Transverse colon (tissue), 4 donors: Measurements from ENCODE around the gene CHD2. TPM values are rescaled to one million over a fixed set of nuclear protein-coding genes. Genes with fewer than 3 reads are reported as not detected.
"Not testable (repeated sequence)": the region's sequence is repeated elsewhere in the genome, so short reads cannot be mapped to it uniquely, and the experiment has no call there.

Experiments
- DNase-seq: peaks from one replicate; pipeline ENCODE4 v3.0.0-alpha.2; 2019
- H3K27ac ChIP-seq, 4 donors: fragments of 200-600 bp; sonication (generic); 2 replicates each; pipeline ENCODE4 v1.5.1; 2016 to 2018; ENCODE audit warnings: inconsistent platforms in 4 of 4
- H3K27me3 ChIP-seq: fragments of 200-600 bp; sonication (generic); 2 replicates; pipeline ENCODE4 v1.5.1; 2017; ENCODE audit warnings: inconsistent platforms
- H3K36me3 ChIP-seq, 4 donors: fragments of 200-600 bp; sonication (generic); 2 replicates each; pipeline ENCODE4 v1.5.1; 2017 to 2019; ENCODE audit warnings: inconsistent platforms in 4 of 4
- H3K4me1 ChIP-seq, 4 donors: fragments of 200-600 bp; sonication (generic); 2 replicates each; pipeline ENCODE4 v1.5.1; 2017 to 2020; ENCODE audit warnings: inconsistent platforms in 4 of 4
- H3K4me3 ChIP-seq, 4 donors: fragments of 200-600 bp; sonication (generic); 1 replicate in 1 of 4; 2 replicates in 3 of 4; pipeline versions ENCODE4 v1.5.1 to v1.6.1; 2017 to 2019; ENCODE audit warnings: inconsistent platforms in 4 of 4
- H3K9me3 ChIP-seq, 2 donors: fragments of 200-600 bp; sonication (generic); 2 replicates each; pipeline ENCODE4 v1.5.1; 2017 to 2019; ENCODE audit warnings: inconsistent platforms in 2 of 2
- EP300 ChIP-seq: sonication (generic); formaldehyde crosslinking; IDR thresholded peaks from one replicate; pipeline ENCODE4 v1.6.1; 2017; ENCODE audit warnings: antibody characterized with exemption, low read depth
- POLR2A ChIP-seq: fragments of 450-650 bp; IDR thresholded peaks from one replicate; pipeline ENCODE4 v1.6.1; 2016; ENCODE audit warnings: antibody characterized with exemption, mild to moderate bottlenecking, moderate library complexity
- POLR2AphosphoS5 ChIP-seq, 3 donors: sonication (generic); formaldehyde crosslinking; IDR thresholded peaks; one replicate each; pipeline ENCODE4 v1.6.1; 2016; ENCODE audit warnings: antibody characterized with exemption in 3 of 3
- WGBS, 2 donors: methylation state at CpG; one replicate each; pipeline ENCODE4 v1.1.5; 2018; ENCODE audit warnings: low coverage in 1 of 2; 5-methylcytosine and 5-hydroxymethylcytosine counted together
- in situ Hi-C, 4 donors: fragments of 200-750 bp; cut with MboI; loops; one replicate each; pipeline versions ENCODE4 v1.15.0 to v1.15.1; 2017; ENCODE audit warnings: low sequenced_read_pairs in 3 of 4, low pct_ligation_motif_present in 1 of 4, low pct_unique_long_range_greater_than_20kb in 1 of 4
- intact Hi-C: fragments of 100-400 bp; cut with DNase I; formaldehyde crosslinking; loops from one replicate; pipeline ENCODE4 v1.15.1; 2023; ENCODE audit warnings: low total_unique reads
- total RNA-seq, 4 donors: library from RNA; depleted of rRNA; stranded (reverse); fragments of >200 nt; gene quantifications; one replicate each; pipeline ENCODE4 v1.1.0, GENCODE V29; 2016
- TF ChIP-seq, protein P1 (sequence below), 5 experiments: fragments of 200-600 bp in 3 of 5; fragments of 450-650 bp in 2 of 5; sonication (generic) in 3 of 5; IDR thresholded peaks; 1 replicate in 2 of 5; 2 replicates in 3 of 5; pipeline ENCODE4 v1.5.1; 2016 to 2017; ENCODE audit warnings: antibody characterized with exemption in 5 of 5, inconsistent platforms in 3 of 5, mild to moderate bottlenecking in 2 of 5, moderate library complexity in 1 of 5

CHD2 gene
- total RNA-seq, 4 donors from 2014 or later = 90.5 to 190 (median 138) TPM

DNA sequence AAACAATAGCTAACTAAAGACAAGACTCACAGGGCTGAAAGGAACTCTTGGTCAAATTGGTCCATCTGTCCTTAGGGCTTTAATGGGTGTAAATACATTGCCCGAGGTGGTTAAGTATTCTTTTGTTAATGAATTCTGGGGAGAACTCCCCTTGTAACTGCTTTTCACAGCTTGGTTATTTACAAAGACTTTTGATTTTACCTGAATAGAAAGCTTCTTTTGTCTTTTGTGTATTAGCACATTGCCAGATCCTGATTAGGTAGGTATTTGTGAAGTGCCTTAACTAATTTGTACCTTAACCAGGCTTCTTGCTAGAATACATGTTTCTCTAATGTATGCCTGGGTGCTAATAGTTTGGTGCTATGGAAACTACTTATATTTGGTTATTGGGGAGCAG is 14.0 kb downstream of the CHD2 start:
- no peak for DNase-seq
- in situ Hi-C loops (loop anchor here in 1 of 4 donors (10.0 kb wide), 1 partner anchor 99 kb away; no protein-coding TSS in a partner anchor), intact Hi-C loops (no loop called here)
- WGBS, 2 donors = 34 to 38% methylated on average over 1 of the region's 1 CpG
- no peaks in the 10 kb centered on the region for H3K36me3 ChIP-seq
- H3K4me1 ChIP-seq = peaks cover 22 to 97% (median 75%) of the 10 kb centered on the region in 4 donors
- peak overlapping the region; percentile 81 to 99 (median 98) for H3K27ac ChIP-seq
- TF ChIP-seq, protein P1, sequence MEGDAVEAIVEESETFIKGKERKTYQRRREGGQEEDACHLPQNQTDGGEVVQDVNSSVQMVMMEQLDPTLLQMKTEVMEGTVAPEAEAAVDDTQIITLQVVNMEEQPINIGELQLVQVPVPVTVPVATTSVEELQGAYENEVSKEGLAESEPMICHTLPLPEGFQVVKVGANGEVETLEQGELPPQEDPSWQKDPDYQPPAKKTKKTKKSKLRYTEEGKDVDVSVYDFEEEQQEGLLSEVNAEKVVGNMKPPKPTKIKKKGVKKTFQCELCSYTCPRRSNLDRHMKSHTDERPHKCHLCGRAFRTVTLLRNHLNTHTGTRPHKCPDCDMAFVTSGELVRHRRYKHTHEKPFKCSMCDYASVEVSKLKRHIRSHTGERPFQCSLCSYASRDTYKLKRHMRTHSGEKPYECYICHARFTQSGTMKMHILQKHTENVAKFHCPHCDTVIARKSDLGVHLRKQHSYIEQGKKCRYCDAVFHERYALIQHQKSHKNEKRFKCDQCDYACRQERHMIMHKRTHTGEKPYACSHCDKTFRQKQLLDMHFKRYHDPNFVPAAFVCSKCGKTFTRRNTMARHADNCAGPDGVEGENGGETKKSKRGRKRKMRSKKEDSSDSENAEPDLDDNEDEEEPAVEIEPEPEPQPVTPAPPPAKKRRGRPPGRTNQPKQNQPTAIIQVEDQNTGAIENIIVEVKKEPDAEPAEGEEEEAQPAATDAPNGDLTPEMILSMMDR (IDR thresholded peaks at IDR 0.05) = no peak
- TF ChIP-seq POLR2AphosphoS5 (IDR thresholded peaks at IDR 0.05) (no peak), POLR2A (no peak), EP300 (no peak)
- H3K27me3 ChIP-seq = no peaks in the 10 kb centered on the region
- H3K9me3 ChIP-seq = no peaks in the 10 kb centered on the region
- H3K4me3 ChIP-seq = peak overlapping the region in 1 of 4 donors; percentile 14

DNA sequence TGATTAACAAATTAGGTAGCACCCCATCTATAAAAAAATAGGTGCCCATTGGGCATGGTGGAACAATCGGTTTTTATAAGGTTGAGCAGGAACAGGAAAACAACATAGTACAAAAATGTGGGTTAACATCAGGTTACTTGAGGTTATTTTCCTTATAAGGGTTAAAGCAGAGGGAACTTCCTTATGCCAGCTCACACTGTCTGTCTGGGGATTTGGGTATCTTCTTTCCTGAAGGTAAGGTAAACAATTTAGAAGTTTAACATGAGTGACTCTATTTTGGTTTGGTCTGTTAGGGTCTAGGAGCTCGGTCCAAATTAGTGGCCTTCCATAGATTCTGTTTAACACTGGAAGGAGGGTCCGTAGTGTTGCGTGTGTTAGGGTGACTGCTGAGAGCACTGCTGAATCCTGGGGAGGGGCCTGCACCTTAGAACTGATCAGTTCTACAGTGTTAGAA is 14.7 kb downstream of the CHD2 start:
- no peaks in the 10 kb centered on the region for H3K9me3 ChIP-seq
- peaks cover 20 to 97% (median 76%) of the 10 kb centered on the region in 4 donors for H3K4me1 ChIP-seq
- in situ Hi-C loops = loop anchor here in 1 of 4 donors (10.0 kb wide), 1 partner anchor 100 kb away; no protein-coding TSS in a partner anchor
- TF ChIP-seq POLR2AphosphoS5 (IDR thresholded peaks at IDR 0.05) (peak in 1 of 3 donors; percentile 23), POLR2A (no peak)
- DNase-seq = no peak
- peak overlapping the region in 1 of 4 donors; percentile 14 for H3K4me3 ChIP-seq
- no peaks in the 10 kb centered on the region for H3K27me3 ChIP-seq
- intact Hi-C loops = no loop called here
- WGBS, 2 donors = 47 to 50% methylated on average over 3 to 4 of the region's 4 CpGs
- H3K27ac ChIP-seq = peak overlapping the region; percentile 81 to 99 (median 98)
- H3K36me3 ChIP-seq = no peaks in the 10 kb centered on the region

DNA sequence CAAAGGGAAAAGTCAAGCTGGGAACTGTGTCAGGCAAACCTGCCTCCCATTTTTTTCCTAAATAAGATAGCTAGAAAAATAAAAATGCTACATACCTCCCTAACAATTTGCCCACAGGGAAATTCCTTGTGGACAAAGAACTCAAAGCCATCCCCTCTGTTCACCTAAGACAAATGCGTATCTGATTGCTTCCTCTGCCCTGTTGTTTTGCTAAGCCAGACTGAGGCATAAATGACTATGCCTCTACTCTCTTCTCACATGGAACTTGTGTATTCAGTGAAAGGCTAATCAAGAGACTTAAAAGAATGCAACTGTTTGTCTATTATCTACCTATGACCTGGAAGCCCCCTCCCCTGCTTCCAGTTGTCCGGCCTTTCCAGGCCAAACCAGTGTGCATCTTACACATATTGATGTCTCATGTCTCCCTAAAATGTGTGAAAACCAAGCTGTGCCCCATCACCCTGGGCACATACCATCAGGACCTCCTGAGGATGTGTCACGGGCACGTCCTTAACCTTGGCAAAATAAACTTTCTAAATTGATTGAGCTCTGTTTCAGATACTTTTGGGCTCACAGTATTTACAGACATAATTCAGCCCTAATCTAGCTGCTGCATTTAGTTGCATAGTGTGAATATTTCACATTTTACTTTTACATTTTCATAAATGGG is 15.8 kb downstream of the CHD2 start:
- in situ Hi-C loops = loop anchor here in 1 of 4 donors (10.0 kb wide), 1 partner anchor 101 kb away; no protein-coding TSS in a partner anchor
- Histone ChIP-seq H3K9me3 (no peaks in the 10 kb centered on the region), H3K27ac (peak overlapping the region; percentile 81 to 99 (median 98)), H3K4me1 (peaks cover 27 to 98% (median 79%) of the 10 kb centered on the region in 4 donors), H3K4me3 (no peak overlapping the region), H3K36me3 (no peaks in the 10 kb centered on the region), H3K27me3 (no peaks in the 10 kb centered on the region)
- intact Hi-C loops = no loop called here
- WGBS, 2 donors = 83 to 85% methylated on average over 1 to 4 of the region's 4 CpGs
- TF ChIP-seq, protein P1 (IDR thresholded peaks at IDR 0.05) = no peak
- TF ChIP-seq EP300 (no peak), POLR2A (no peak), POLR2AphosphoS5 (IDR thresholded peaks at IDR 0.05) (no peak)
- DNase-seq = no peak

DNA sequence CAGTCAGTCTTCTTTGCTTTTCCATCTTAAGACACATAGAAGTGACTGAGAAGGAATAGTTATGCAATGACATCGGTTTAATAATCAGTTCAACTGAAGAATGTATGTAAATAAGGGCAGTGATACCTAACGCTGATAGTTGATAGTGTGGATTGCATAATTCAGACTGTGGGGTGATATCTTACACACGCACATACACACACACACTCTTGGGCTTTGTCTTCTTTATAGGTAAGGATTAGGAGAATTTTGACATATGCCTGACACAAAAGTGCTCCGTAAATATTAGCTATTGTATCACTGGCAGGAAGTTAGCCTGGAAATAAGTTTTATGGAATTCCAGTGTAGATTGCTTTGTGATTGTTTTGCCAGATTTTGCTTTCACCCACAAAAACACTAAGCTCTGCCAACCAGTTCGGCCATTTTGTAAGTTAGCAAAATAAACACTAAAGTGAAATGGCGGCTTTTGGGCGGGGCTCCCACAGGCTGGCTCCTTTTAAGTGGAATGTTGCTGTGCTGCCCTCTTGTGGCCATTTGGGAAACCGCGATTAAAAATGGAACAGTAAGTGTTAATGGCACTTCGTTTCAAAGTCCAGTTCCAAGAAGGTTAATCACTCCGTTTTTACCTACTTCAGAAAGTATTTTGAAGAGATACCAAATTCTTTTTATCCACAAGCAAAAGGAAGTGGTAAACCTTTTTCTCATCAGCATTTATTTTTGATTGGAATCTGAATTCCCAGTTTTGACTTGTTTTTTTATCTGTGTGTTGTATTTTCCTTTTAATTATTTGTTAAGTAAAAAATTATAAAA is 17.7 kb downstream of the CHD2 start:
- TF ChIP-seq, protein P1 (IDR thresholded peaks at IDR 0.05) = peak; percentile 84 to 99 (median 92)
- TF ChIP-seq POLR2A (no peak), POLR2AphosphoS5 (IDR thresholded peaks at IDR 0.05) (peak; percentile 48 to 72 (median 69)), EP300 (no peak)
- H3K27me3 ChIP-seq = no peaks in the 10 kb centered on the region
- WGBS, 2 donors = 13 to 26% methylated on average over 9 to 11 of the region's 11 CpGs
- H3K36me3 ChIP-seq = no peaks in the 10 kb centered on the region
- H3K27ac ChIP-seq = peak overlapping the region; percentile 81 to 99 (median 98)
- no peaks in the 10 kb centered on the region for H3K9me3 ChIP-seq
- H3K4me1 ChIP-seq = peaks cover 43 to 98% (median 80%) of the 10 kb centered on the region in 4 donors
- intact Hi-C loops = loop anchor here (1.0 kb wide), 1 partner anchor 36 kb away; no protein-coding TSS in a partner anchor
- peak; percentile 98 for DNase-seq
- in situ Hi-C loops = loop anchor here in 1 of 4 donors (10.0 kb wide), 1 partner anchor 103 kb away; no protein-coding TSS in a partner anchor
- H3K4me3 ChIP-seq = peak overlapping the region in 1 of 4 donors; percentile 15

DNA sequence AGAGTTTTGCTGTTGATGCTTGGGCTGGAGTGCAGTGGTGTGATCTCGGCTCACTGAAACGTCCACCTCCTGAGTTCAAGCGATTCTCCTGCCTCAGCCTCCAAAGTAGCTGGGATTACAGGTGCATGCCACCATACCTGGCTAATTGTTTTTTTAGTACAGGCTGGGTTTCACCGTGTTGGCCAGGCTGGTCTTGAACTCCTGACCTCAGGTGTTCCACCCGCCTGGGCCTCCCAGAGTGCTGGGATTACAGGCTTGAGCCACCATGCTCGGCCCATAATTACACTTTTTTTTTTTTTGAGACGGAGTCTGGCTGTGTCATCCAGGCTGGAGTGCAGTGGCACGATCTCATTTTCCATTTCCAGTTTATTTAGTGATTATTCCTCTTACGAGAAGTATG is 18.8 kb downstream of the CHD2 start:
- DNase-seq, H3K9me3 ChIP-seq, H3K36me3 ChIP-seq, intact Hi-C loops, H3K27me3 ChIP-seq, H3K4me3 ChIP-seq: not testable (repeated sequence)
- Histone ChIP-seq H3K27ac (peak overlapping the region; percentile 81 to 99 (median 98)), H3K4me1 (peaks cover 48 to 97% (median 74%) of the 10 kb centered on the region in 4 donors)
- 63 to 70% methylated on average over 6 to 9 of the region's 9 CpGs for WGBS, 2 donors
- in situ Hi-C loops = loop anchor here in 1 of 4 donors (10.0 kb wide), 1 partner anchor 104 kb away; no protein-coding TSS in a partner anchor
